Hepatocyte (in vitro differentiated cells): ENCODE results near the gene HSDL2. TPM values are rescaled to one million over a fixed set of nuclear protein-coding genes. Genes with fewer than 3 reads are reported as not detected.

ENCODE experiments used
- DNase-seq: peaks from one replicate; pipeline ENCODE4 v3.0.0-alpha.2; 2016; ENCODE audit warnings: low spot score
- H2AFZ ChIP-seq: fragments of 200-600 bp; sonication (generic); 2 replicates; pipeline ENCODE4 v1.6.0; 2016; ENCODE audit warnings: antibody characterized with exemption, mild to moderate bottlenecking
- H3K27ac ChIP-seq: fragments of 200-600 bp; sonication (generic); 2 replicates; pipeline ENCODE4 v1.5.1; 2016; ENCODE audit warnings: mild to moderate bottlenecking
- H3K27me3 ChIP-seq: fragments of 200-600 bp; sonication (generic); 2 replicates; pipeline ENCODE4 v1.6.1; 2016
- H3K36me3 ChIP-seq: fragments of 200-600 bp; sonication (generic); replicated peaks from 2 replicates; pipeline ENCODE4 v1.5.1; 2016; ENCODE audit warnings: low read depth; ENCODE audit not compliant: insufficient read depth
- H3K4me1 ChIP-seq: fragments of 200-600 bp; sonication (generic); 2 replicates; pipeline ENCODE4 v1.5.1; 2016; ENCODE audit warnings: mild to moderate bottlenecking, moderate library complexity; ENCODE audit not compliant: insufficient read depth
- H3K4me2 ChIP-seq: fragments of 200-600 bp; sonication (generic); 2 replicates; pipeline ENCODE4 v1.6.0; 2016
- H3K4me3 ChIP-seq: fragments of 200-600 bp; sonication (generic); 2 replicates; pipeline ENCODE4 v1.5.1; 2016; ENCODE audit warnings: mild to moderate bottlenecking
- H3K79me2 ChIP-seq: fragments of 200-600 bp; sonication (generic); 2 replicates; pipeline ENCODE4 v1.6.0; 2017; ENCODE audit warnings: mild to moderate bottlenecking
- H3K9me2 ChIP-seq: fragments of 200-600 bp; sonication (generic); replicated peaks from 2 replicates; pipeline ENCODE4 v1.6.0; 2017; ENCODE audit warnings: mild to moderate bottlenecking; ENCODE audit not compliant: insufficient read depth
- H3K9me3 ChIP-seq: fragments of 200-600 bp; sonication (generic); 2 replicates; pipeline ENCODE4 v1.5.1; 2016; ENCODE audit warnings: low read depth, mild to moderate bottlenecking
- H4K20me1 ChIP-seq: fragments of 200-600 bp; sonication (generic); 2 replicates; pipeline ENCODE4 v1.6.0; 2016; ENCODE audit warnings: mild to moderate bottlenecking; ENCODE audit not compliant: insufficient read depth, poor library complexity, severe bottlenecking
- EZH2 ChIP-seq: fragments of 200-600 bp; sonication (generic); IDR thresholded peaks from 2 replicates; pipeline ENCODE4 v1.6.1; 2016; ENCODE audit warnings: antibody characterized with exemption, mild to moderate bottlenecking, borderline replicate concordance
- EZH2phosphoT487 ChIP-seq: fragments of 200-600 bp; sonication (generic); IDR thresholded peaks from one replicate; pipeline ENCODE4 v1.6.1; 2018; ENCODE audit warnings: antibody characterized with exemption, mild to moderate bottlenecking, low read depth, moderate library complexity; ENCODE audit not compliant: unreplicated experiment, severe bottlenecking
- WGBS: methylation state at CpG from one replicate; pipeline ENCODE4 v1.1.6; 2016; ENCODE audit warnings: low lambda C conversion rate; ENCODE audit errors: missing lambda C conversion rate; 5-methylcytosine and 5-hydroxymethylcytosine counted together
- polyA plus RNA-seq: library from polyadenylated mRNA; unstranded; fragments of >200 nt; fragmentation: Nextera tagmentation; extraction: Ambion mirVana; gene quantifications from 2 replicates; pipeline ENCODE4 v1.2.1, GENCODE V29; 2016
- total RNA-seq: library from RNA; depleted of rRNA; stranded (reverse); fragments of >200 nt; gene quantifications from 2 replicates; pipeline ENCODE4 v1.2.3, GENCODE V29; 2014
- TF ChIP-seq, protein P1 (sequence below): fragments of 200-600 bp; sonication (generic); IDR thresholded peaks from 2 replicates; pipeline ENCODE4 v1.5.1; 2016; ENCODE audit warnings: antibody characterized with exemption, mild to moderate bottlenecking; ENCODE audit not compliant: poor library complexity

Gene HSDL2
- total and polyA plus RNA-seq, 2 experiments from 2014 or later = 50.0 to 97.3 TPM

DNA sequence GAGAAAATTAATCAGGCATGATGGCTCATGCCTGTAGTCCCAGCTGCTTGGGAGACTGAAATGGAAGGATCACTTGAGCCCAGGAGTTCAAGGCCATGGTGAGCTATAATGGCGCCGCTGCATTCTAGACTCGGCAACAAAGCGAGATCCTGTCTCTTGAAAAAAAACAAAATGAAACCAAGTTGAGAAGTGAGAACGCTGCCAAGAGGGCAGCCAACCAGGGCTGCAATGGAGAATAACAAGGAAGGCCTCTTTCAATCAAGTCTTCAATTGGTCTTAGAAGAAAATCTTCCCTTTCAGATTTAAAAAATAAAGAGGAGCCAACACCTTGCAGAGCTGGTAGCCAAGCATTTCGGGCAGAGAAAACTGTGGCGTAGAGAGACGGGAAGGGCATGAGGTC, 121.4 kb downstream of the HSDL2 start:
- WGBS = 98% methylated on average over 8 of the region's 8 CpGs
- H3K27me3 ChIP-seq = no peaks in the 10 kb centered on the region
- H4K20me1 ChIP-seq = no peaks in the 10 kb centered on the region
- H3K27ac ChIP-seq = no peak overlapping the region
- H3K4me2 ChIP-seq = no peak overlapping the region
- peaks cover 6% of the 10 kb centered on the region for H3K4me1 ChIP-seq
- no peak overlapping the region for H3K4me3 ChIP-seq
- H3K9me2 ChIP-seq = no peaks in the 10 kb centered on the region
- H2AFZ ChIP-seq = no peak overlapping the region
- no peaks in the 10 kb centered on the region for H3K9me3 ChIP-seq
- TF ChIP-seq EZH2phosphoT487 (no peak), EZH2 (no peak)
- TF ChIP-seq, protein P1, sequence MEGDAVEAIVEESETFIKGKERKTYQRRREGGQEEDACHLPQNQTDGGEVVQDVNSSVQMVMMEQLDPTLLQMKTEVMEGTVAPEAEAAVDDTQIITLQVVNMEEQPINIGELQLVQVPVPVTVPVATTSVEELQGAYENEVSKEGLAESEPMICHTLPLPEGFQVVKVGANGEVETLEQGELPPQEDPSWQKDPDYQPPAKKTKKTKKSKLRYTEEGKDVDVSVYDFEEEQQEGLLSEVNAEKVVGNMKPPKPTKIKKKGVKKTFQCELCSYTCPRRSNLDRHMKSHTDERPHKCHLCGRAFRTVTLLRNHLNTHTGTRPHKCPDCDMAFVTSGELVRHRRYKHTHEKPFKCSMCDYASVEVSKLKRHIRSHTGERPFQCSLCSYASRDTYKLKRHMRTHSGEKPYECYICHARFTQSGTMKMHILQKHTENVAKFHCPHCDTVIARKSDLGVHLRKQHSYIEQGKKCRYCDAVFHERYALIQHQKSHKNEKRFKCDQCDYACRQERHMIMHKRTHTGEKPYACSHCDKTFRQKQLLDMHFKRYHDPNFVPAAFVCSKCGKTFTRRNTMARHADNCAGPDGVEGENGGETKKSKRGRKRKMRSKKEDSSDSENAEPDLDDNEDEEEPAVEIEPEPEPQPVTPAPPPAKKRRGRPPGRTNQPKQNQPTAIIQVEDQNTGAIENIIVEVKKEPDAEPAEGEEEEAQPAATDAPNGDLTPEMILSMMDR = no peak
- H3K79me2 ChIP-seq = peaks cover 81% of the 10 kb centered on the region
- DNase-seq = no peak
- no peaks in the 10 kb centered on the region for H3K36me3 ChIP-seq

DNA sequence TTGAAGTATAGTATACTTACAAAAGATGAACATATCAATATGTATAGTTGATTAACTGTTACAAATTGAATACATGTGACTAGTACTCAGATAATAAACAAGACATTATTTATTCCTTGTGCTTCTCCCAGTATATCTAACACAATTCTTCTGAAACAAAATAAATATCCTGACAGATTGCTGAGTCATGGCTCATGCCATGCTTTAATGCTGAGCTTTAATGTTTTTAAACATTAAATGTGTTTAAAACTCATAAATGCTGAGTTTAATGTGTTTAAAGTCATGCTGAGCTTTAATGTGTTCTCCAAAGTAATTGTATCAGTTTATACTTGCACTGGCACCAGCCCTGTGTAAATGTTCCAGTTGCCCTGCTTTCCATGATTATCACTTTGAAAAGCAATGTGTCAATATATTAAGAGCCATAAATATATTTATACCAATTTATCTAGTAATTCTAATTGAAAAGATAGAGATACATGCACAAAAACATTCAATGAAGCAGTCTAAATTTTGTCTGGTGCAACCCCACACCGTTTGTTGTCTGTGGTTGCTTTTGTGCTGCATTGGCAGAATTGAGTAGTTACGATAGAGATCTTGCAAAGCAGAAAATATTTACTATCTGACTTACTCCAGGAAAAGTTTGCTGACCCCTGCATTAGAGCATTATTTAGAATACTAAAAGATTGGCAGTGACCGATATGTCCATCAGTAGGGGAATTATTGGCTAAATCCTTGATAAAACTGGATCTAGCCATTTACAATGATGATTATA, 122.5 kb downstream of the HSDL2 start:
- H3K4me2 ChIP-seq = no peak overlapping the region
- TF ChIP-seq EZH2 (no peak), EZH2phosphoT487 (no peak)
- TF ChIP-seq, protein P1 = no peak
- WGBS = 89% methylated on average over 3 of the region's 3 CpGs
- H3K36me3 ChIP-seq = no peaks in the 10 kb centered on the region
- no peaks in the 10 kb centered on the region for H3K27me3 ChIP-seq
- no peak overlapping the region for H3K4me3 ChIP-seq
- DNase-seq = no peak
- no peak overlapping the region for H2AFZ ChIP-seq
- H3K9me2 ChIP-seq = no peaks in the 10 kb centered on the region
- H3K4me1 ChIP-seq = peaks cover 17% of the 10 kb centered on the region
- H3K9me3 ChIP-seq = no peaks in the 10 kb centered on the region
- no peaks in the 10 kb centered on the region for H4K20me1 ChIP-seq
- no peak overlapping the region for H3K27ac ChIP-seq
- peaks cover 75% of the 10 kb centered on the region for H3K79me2 ChIP-seq

DNA sequence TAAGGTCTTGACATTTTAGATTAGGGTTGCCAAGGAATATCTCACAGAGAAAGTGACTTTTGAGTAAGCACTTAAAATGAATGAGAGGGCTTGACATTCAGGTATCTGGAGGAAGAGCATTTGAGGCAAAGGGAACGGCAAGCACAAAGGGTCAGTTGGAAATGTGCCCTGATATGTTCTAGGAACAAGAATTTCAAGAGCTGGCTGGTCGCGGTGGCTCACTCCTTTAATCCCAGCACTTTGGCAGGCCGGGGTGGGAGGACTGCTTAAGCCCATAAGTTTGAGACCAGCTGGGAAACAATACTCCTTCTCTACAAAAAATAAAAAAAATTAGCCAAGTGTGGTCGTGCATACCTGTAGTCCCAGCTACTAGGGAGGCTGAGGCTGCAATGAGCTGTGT, 123.3 kb downstream of the HSDL2 start:
- H3K9me2 ChIP-seq = no peaks in the 10 kb centered on the region
- peaks cover 25% of the 10 kb centered on the region for H3K4me1 ChIP-seq
- no peak overlapping the region for H2AFZ ChIP-seq
- 82% methylated on average over 5 of the region's 5 CpGs for WGBS
- no peaks in the 10 kb centered on the region for H3K27me3 ChIP-seq
- no peak overlapping the region for H3K4me2 ChIP-seq
- H4K20me1 ChIP-seq = no peaks in the 10 kb centered on the region
- H3K79me2 ChIP-seq = peaks cover 75% of the 10 kb centered on the region
- no peak for DNase-seq
- no peaks in the 10 kb centered on the region for H3K9me3 ChIP-seq
- no peak overlapping the region for H3K27ac ChIP-seq
- no peaks in the 10 kb centered on the region for H3K36me3 ChIP-seq
- TF ChIP-seq EZH2phosphoT487 (no peak), EZH2 (no peak)
- TF ChIP-seq, protein P1 = no peak
- no peak overlapping the region for H3K4me3 ChIP-seq
